HEK293 (cell line): Measurements from ENCODE around the gene MVB12A.

Source experiments
- CTCF ChIA-PET: fragments of 350-600 bp; formaldehyde crosslinking; extraction: SDS; loops from one replicate; lab custom pipeline; 2021; ENCODE audit warnings: antibody characterized with exemption; lab: Yijun Ruan, JAX
- POLR2A ChIA-PET: fragments of 300-600 bp; formaldehyde crosslinking; extraction: SDS; loops from one replicate; lab custom pipeline; 2020; ENCODE audit warnings: antibody characterized with exemption, inconsistent platforms; lab: Yijun Ruan, JAX
- H3K27ac ChIP-seq: fragments of 200-500 bp; sonication (Bioruptor generic); 2 replicates; pipeline ENCODE4 v1.5.1; 2014; ENCODE audit warnings: low read depth, low read length, control low read depth, inconsistent platforms; ENCODE audit errors: extremely low read depth
- H3K36me3 ChIP-seq, 2 experiments: fragments of 200-500 bp in 1 of 2; sonication (Bioruptor generic) in 1 of 2; 1 replicate in 1 of 2; 2 replicates in 1 of 2; pipeline ENCODE4 v1.5.1; 2014 to 2017; ENCODE audit warnings: inconsistent platforms in 2 of 2, low read length in 2 of 2; ENCODE audit not compliant: control insufficient read depth in 2 of 2, insufficient read depth in 1 of 2
- H3K4me1 ChIP-seq: fragments of 200-500 bp; sonication (Bioruptor generic); 2 replicates; pipeline ENCODE4 v1.5.1; 2014; ENCODE audit warnings: mild to moderate bottlenecking, low read length, inconsistent platforms; ENCODE audit not compliant: control insufficient read depth, insufficient read depth
- H3K4me3 ChIP-seq: 2 replicates; pipeline ENCODE4 v1.5.1; 2011; ENCODE audit warnings: low read depth, mild to moderate bottlenecking, control low read depth, low read length, moderate library complexity
- H3K9me3 ChIP-seq: fragments of 200-500 bp; sonication (Bioruptor generic); 2 replicates; pipeline ENCODE4 v1.5.1; 2014; ENCODE audit warnings: low read depth, low read length, inconsistent platforms; ENCODE audit not compliant: control insufficient read depth, insufficient read depth
- PRDM1 ChIP-seq: fragments of 450-650 bp; formaldehyde crosslinking; IDR thresholded peaks from 2 replicates; pipeline ENCODE4; 2016; ENCODE audit warnings: missing biosample characterization, missing genetic modification characterization
- SP3 ChIP-seq: fragments of 450-650 bp; formaldehyde crosslinking; IDR thresholded peaks from 2 replicates; pipeline ENCODE4 v1.5.1; 2016; ENCODE audit warnings: missing biosample characterization, missing genetic modification characterization
- YY1 ChIP-seq: fragments of 450-650 bp; formaldehyde crosslinking; IDR thresholded peaks from 2 replicates; pipeline ENCODE4 v1.5.1; 2018; ENCODE audit warnings: missing biosample characterization, missing genetic modification characterization
- ZFP69B ChIP-seq: fragments of 450-650 bp; formaldehyde crosslinking; IDR thresholded peaks from 2 replicates; pipeline ENCODE4 v1.5.1; 2016; ENCODE audit warnings: missing biosample characterization, missing genetic modification characterization
- ZNF146 ChIP-seq: fragments of 450-650 bp; formaldehyde crosslinking; IDR thresholded peaks from 2 replicates; pipeline ENCODE4 v1.5.1; 2016; ENCODE audit warnings: missing biosample characterization, missing genetic modification characterization
- ZNF239 ChIP-seq: fragments of 450-650 bp; formaldehyde crosslinking; IDR thresholded peaks from 2 replicates; pipeline ENCODE4 v1.5.1; 2016; ENCODE audit warnings: missing biosample characterization, missing genetic modification characterization
- ZNF426 ChIP-seq: fragments of 450-650 bp; formaldehyde crosslinking; IDR thresholded peaks from 2 replicates; pipeline ENCODE4 v1.5.1; 2017; ENCODE audit warnings: missing biosample characterization, missing genetic modification characterization, mild to moderate bottlenecking, inconsistent platforms, moderate library complexity
- ZNF544 ChIP-seq: fragments of 450-650 bp; formaldehyde crosslinking; IDR thresholded peaks from 2 replicates; pipeline ENCODE4 v1.5.0; 2017; ENCODE audit warnings: missing biosample characterization, missing genetic modification characterization
- ZNF571 ChIP-seq: fragments of 450-650 bp; formaldehyde crosslinking; IDR thresholded peaks from 2 replicates; pipeline ENCODE4 v1.5.0; 2017; ENCODE audit warnings: missing biosample characterization, missing genetic modification characterization
- ZNF600 ChIP-seq: fragments of 450-650 bp; formaldehyde crosslinking; IDR thresholded peaks from 2 replicates; pipeline ENCODE4 v1.5.1; 2016; ENCODE audit warnings: missing biosample characterization, missing genetic modification characterization
- ZNF707 ChIP-seq: fragments of 450-650 bp; formaldehyde crosslinking; IDR thresholded peaks from 2 replicates; pipeline ENCODE4 v1.5.1; 2016; ENCODE audit warnings: missing biosample characterization, missing genetic modification characterization
- ZNF776 ChIP-seq: fragments of 450-650 bp; formaldehyde crosslinking; IDR thresholded peaks from 2 replicates; pipeline ENCODE4 v1.5.0; 2017; ENCODE audit warnings: missing biosample characterization, missing genetic modification characterization, borderline replicate concordance
- ZNF843 ChIP-seq: fragments of 450-650 bp; formaldehyde crosslinking; IDR thresholded peaks from 2 replicates; pipeline ENCODE4 v1.5.1; 2016; ENCODE audit warnings: missing biosample characterization, missing genetic modification characterization
- TF ChIP-seq, protein P1 (sequence below): fragments of 450-650 bp; formaldehyde crosslinking; IDR thresholded peaks from 2 replicates; pipeline ENCODE4 v1.5.1; 2016; ENCODE audit warnings: missing biosample characterization, missing genetic modification characterization, low read depth
- TF ChIP-seq, protein P2 (sequence below): fragments of 450-650 bp; formaldehyde crosslinking; IDR thresholded peaks from 2 replicates; pipeline ENCODE4 v1.5.1; 2016; ENCODE audit warnings: missing biosample characterization, missing genetic modification characterization
- TF ChIP-seq, protein P3 (sequence below): fragments of 450-650 bp; formaldehyde crosslinking; IDR thresholded peaks from 2 replicates; pipeline ENCODE4 v1.5.1; 2017; ENCODE audit warnings: missing biosample characterization, missing genetic modification characterization
- TF ChIP-seq, protein P4 (sequence below): fragments of 450-650 bp; formaldehyde crosslinking; IDR thresholded peaks from 2 replicates; pipeline ENCODE4 v1.5.1; 2016; ENCODE audit warnings: missing biosample characterization, missing genetic modification characterization
- TF ChIP-seq, protein P5 (sequence below): fragments of 450-650 bp; formaldehyde crosslinking; IDR thresholded peaks from 2 replicates; pipeline ENCODE4 v1.5.1; 2016; ENCODE audit warnings: missing biosample characterization, missing genetic modification characterization, low read depth
- TF ChIP-seq, protein P6 (sequence below): fragments of 450-650 bp; formaldehyde crosslinking; IDR thresholded peaks from 2 replicates; pipeline ENCODE4 v1.5.1; 2016; ENCODE audit warnings: missing biosample characterization, missing genetic modification characterization, borderline replicate concordance
- TF ChIP-seq, protein P7 (sequence below): fragments of 450-650 bp; formaldehyde crosslinking; IDR thresholded peaks from 2 replicates; pipeline ENCODE4 v1.5.1; 2016; ENCODE audit warnings: missing biosample characterization, missing genetic modification characterization

Gene MVB12A

DNA sequence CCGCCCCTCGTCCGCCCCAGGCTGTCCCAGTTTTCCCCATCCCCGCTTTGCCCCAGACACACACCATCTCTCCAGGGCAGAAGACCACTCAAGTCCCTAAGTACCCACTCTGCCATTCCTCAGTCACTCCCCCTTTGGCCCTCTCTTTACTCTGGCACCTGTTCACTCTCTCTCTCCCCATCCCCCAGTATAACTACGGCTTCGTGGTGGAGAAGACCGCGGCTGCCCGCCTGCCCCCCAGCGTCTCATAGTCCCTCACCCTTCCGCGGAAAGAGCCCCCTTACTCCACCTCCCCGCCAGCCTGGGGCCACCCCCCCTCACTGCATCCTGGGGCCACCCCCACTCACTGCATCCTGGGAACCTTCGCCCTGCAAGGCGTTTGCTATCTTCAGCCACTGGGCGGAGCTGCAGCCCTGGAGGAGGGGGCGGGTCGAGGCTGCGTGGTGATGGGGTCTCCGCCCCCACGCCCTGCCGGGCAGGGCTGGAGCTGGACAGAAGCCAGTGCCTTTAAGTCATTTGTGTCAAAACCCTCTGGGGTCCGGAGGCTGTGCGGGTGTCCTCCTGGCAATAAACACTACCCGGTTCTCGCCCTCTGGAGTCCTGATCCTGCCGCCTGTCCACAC, 5.0 kb downstream of the MVB12A start (continued):
- TF ChIP-seq, protein P1, sequence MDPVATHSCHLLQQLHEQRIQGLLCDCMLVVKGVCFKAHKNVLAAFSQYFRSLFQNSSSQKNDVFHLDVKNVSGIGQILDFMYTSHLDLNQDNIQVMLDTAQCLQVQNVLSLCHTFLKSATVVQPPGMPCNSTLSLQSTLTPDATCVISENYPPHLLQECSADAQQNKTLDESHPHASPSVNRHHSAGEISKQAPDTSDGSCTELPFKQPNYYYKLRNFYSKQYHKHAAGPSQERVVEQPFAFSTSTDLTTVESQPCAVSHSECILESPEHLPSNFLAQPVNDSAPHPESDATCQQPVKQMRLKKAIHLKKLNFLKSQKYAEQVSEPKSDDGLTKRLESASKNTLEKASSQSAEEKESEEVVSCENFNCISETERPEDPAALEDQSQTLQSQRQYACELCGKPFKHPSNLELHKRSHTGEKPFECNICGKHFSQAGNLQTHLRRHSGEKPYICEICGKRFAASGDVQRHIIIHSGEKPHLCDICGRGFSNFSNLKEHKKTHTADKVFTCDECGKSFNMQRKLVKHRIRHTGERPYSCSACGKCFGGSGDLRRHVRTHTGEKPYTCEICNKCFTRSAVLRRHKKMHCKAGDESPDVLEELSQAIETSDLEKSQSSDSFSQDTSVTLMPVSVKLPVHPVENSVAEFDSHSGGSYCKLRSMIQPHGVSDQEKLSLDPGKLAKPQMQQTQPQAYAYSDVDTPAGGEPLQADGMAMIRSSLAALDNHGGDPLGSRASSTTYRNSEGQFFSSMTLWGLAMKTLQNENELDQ (tag by site-specific recombination): no peak
- TF ChIP-seq, protein P2, sequence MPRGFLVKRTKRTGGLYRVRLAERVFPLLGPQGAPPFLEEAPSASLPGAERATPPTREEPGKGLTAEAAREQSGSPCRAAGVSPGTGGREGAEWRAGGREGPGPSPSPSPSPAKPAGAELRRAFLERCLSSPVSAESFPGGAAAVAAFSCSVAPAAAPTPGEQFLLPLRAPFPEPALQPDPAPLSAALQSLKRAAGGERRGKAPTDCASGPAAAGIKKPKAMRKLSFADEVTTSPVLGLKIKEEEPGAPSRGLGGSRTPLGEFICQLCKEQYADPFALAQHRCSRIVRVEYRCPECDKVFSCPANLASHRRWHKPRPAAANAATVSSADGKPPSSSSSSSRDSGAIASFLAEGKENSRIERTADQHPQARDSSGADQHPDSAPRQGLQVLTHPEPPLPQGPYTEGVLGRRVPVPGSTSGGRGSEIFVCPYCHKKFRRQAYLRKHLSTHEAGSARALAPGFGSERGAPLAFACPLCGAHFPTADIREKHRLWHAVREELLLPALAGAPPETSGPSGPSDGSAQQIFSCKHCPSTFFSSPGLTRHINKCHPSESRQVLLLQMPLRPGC (tag by site-specific recombination): no peak
- TF ChIP-seq ZNF239 (tag by site-specific recombination): no peak
- TF ChIP-seq ZNF426 (tag by site-specific recombination): no peak
- TF ChIP-seq ZNF843 (tag by site-specific recombination): no peak
- TF ChIP-seq, protein P3, sequence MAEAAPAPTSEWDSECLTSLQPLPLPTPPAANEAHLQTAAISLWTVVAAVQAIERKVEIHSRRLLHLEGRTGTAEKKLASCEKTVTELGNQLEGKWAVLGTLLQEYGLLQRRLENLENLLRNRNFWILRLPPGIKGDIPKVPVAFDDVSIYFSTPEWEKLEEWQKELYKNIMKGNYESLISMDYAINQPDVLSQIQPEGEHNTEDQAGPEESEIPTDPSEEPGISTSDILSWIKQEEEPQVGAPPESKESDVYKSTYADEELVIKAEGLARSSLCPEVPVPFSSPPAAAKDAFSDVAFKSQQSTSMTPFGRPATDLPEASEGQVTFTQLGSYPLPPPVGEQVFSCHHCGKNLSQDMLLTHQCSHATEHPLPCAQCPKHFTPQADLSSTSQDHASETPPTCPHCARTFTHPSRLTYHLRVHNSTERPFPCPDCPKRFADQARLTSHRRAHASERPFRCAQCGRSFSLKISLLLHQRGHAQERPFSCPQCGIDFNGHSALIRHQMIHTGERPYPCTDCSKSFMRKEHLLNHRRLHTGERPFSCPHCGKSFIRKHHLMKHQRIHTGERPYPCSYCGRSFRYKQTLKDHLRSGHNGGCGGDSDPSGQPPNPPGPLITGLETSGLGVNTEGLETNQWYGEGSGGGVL (tag by site-specific recombination): peak; percentile 62; the same call in 1 of the 2 replicates
- no peak for TF ChIP-seq ZNF146 (tag by site-specific recombination)
- no peak for TF ChIP-seq ZNF571 (tag by site-specific recombination)

DNA sequence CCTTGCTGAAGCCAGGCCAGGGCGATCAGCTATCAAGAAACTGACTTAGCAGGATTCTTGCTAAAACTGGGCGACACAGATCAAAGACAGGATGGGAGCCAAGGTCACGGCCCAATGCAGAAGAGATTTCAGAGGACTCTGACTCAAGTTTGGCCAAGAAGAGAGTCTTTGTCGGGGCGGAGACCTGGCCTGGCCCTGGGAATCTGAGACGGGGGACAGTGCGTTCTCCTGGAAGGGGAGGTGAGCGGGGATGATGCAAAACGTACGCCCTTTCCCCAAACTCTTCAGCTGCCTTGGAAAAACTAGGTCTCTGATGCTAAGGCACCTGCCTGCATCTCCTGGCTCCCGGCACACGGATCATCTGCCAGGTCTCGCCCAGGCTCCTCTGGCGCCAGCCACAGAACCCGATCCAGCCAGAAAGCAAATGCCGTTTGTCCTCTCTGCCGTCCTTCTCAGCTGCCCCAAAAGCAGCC, 9.8 kb downstream of the MVB12A start:
- H3K27ac ChIP-seq: no peak overlapping the region
- H3K36me3 ChIP-seq: no peaks in the 10 kb centered on the region; a peak in 1 of 3 replicates
- no peak overlapping the region for H3K4me3 ChIP-seq
- H3K9me3 ChIP-seq: no peaks in the 10 kb centered on the region
- CTCF ChIA-PET: interaction anchor here (0.6 to 1.8 kb wide), 7 partner anchors 12 to 1243 kb away, joined by 3 to 7 read pairs (median 3); partner anchors contain the start of gene CCDC194
- POLR2A ChIA-PET: interaction anchor here (0.9 to 1.6 kb wide), 2 partner anchors 10 to 176 kb away, joined by 5 to 9 read pairs; partner anchors contain the start of gene MVB12A
- 0 out of 2 replicates have a peak, but pooled peaks cover 2% of the 10 kb centered on the region for H3K4me1 ChIP-seq
- TF ChIP-seq, protein P4, sequence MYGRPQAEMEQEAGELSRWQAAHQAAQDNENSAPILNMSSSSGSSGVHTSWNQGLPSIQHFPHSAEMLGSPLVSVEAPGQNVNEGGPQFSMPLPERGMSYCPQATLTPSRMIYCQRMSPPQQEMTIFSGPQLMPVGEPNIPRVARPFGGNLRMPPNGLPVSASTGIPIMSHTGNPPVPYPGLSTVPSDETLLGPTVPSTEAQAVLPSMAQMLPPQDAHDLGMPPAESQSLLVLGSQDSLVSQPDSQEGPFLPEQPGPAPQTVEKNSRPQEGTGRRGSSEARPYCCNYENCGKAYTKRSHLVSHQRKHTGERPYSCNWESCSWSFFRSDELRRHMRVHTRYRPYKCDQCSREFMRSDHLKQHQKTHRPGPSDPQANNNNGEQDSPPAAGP (tag by site-specific recombination): no peak
- TF ChIP-seq, protein P5, sequence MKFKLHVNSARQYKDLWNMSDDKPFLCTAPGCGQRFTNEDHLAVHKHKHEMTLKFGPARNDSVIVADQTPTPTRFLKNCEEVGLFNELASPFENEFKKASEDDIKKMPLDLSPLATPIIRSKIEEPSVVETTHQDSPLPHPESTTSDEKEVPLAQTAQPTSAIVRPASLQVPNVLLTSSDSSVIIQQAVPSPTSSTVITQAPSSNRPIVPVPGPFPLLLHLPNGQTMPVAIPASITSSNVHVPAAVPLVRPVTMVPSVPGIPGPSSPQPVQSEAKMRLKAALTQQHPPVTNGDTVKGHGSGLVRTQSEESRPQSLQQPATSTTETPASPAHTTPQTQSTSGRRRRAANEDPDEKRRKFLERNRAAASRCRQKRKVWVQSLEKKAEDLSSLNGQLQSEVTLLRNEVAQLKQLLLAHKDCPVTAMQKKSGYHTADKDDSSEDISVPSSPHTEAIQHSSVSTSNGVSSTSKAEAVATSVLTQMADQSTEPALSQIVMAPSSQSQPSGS (tag by site-specific recombination): no peak
- TF ChIP-seq ZNF544 (tag by site-specific recombination) (no peak), ZNF707 (no peak), ZNF776 (tag by site-specific recombination) (no peak), ZFP69B (tag by site-specific recombination) (no peak), YY1 (no peak), PRDM1 (tag by site-specific recombination) (no peak), SP3 (no peak), ZNF600 (no peak)
- TF ChIP-seq, protein P6, sequence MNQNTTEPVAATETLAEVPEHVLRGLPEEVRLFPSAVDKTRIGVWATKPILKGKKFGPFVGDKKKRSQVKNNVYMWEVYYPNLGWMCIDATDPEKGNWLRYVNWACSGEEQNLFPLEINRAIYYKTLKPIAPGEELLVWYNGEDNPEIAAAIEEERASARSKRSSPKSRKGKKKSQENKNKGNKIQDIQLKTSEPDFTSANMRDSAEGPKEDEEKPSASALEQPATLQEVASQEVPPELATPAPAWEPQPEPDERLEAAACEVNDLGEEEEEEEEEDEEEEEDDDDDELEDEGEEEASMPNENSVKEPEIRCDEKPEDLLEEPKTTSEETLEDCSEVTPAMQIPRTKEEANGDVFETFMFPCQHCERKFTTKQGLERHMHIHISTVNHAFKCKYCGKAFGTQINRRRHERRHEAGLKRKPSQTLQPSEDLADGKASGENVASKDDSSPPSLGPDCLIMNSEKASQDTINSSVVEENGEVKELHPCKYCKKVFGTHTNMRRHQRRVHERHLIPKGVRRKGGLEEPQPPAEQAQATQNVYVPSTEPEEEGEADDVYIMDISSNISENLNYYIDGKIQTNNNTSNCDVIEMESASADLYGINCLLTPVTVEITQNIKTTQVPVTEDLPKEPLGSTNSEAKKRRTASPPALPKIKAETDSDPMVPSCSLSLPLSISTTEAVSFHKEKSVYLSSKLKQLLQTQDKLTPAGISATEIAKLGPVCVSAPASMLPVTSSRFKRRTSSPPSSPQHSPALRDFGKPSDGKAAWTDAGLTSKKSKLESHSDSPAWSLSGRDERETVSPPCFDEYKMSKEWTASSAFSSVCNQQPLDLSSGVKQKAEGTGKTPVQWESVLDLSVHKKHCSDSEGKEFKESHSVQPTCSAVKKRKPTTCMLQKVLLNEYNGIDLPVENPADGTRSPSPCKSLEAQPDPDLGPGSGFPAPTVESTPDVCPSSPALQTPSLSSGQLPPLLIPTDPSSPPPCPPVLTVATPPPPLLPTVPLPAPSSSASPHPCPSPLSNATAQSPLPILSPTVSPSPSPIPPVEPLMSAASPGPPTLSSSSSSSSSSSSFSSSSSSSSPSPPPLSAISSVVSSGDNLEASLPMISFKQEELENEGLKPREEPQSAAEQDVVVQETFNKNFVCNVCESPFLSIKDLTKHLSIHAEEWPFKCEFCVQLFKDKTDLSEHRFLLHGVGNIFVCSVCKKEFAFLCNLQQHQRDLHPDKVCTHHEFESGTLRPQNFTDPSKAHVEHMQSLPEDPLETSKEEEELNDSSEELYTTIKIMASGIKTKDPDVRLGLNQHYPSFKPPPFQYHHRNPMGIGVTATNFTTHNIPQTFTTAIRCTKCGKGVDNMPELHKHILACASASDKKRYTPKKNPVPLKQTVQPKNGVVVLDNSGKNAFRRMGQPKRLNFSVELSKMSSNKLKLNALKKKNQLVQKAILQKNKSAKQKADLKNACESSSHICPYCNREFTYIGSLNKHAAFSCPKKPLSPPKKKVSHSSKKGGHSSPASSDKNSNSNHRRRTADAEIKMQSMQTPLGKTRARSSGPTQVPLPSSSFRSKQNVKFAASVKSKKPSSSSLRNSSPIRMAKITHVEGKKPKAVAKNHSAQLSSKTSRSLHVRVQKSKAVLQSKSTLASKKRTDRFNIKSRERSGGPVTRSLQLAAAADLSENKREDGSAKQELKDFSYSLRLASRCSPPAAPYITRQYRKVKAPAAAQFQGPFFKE: no peak
- TF ChIP-seq, protein P7, sequence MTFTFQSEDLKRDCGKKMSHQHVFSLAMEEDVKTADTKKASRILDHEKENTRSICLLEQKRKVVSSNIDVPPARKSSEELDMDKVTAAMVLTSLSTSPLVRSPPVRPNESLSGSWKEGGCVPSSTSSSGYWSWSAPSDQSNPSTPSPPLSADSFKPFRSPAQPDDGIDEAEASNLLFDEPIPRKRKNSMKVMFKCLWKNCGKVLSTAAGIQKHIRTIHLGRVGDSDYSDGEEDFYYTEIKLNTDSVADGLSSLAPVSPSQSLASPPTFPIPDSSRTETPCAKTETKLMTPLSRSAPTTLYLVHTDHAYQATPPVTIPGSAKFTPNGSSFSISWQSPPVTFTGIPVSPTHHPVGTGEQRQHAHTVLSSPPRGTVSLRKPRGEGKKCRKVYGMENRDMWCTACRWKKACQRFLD (tag by site-specific recombination): no peak
